GM19043 (cell line): ENCODE results near the gene PLB1.

Source experiments
- ATAC-seq: cut with Tn5 transposase; IDR thresholded peaks from one replicate; pipeline ENCODE4 v1.9.1; 2021; ENCODE audit warnings: low read depth; ENCODE audit not compliant: unreplicated experiment

PLB1 gene

DNA sequence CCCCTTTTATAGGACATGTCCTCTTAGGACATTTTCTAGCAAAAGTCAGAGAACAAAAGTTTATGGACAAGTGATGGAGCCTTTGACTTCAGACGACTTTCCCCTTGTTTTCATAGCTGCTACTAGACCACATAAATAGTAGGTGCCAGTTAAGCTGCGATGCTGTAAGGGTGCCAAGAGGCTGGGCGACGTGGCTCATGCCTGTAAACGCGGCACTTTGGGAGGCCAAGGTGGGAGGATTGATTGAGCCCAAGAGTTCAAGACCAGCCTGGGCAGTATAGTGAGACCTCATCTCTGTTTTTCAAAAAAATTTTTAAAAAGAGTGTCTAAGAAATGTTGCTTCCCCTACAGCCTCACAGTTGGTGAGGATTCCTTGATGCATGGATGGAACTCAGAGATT, 2.2 kb upstream of the PLB1 start:
- ATAC-seq, result no peak

DNA sequence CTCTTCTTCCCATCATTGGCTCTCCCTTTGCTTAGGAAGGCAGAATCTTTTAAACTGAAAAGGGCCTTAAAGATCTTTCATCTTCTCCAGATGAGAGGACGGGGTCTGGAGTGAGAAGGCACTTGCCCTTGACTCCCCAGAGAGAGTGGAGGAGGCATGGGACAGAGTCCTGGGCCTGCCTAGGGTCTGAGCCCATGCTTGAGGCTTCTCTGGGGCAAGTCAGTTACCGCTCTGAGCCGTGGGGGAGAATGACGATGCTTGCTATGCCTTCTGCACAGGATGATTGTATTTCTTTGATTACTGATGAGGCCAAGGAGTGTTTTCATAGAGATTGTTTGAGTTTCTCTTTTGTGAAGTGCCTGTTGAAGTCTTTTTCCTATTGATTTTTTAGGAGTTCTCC, 921 bp downstream of the PLB1 start:
- no peak for ATAC-seq

DNA sequence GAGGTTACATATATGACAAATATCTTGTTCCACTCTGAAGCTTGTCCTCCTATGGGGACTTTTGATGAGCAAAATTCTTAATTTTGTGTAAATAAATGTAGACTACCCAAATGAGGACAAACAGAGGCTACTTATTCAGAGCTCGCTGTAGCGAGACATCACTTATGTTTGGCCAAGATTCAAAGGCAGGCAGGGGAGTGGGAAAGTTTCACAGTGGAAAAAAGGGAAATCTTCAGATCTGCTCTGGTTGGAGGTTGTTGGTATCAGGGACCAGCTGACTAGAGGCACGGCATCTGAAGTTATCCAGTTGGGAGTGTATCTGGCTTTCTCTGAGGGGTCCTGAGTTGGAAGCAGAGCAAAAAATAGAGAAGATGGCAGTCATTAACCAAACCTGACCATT, 1.3 kb downstream of the PLB1 start:
- ATAC-seq, result no peak

DNA sequence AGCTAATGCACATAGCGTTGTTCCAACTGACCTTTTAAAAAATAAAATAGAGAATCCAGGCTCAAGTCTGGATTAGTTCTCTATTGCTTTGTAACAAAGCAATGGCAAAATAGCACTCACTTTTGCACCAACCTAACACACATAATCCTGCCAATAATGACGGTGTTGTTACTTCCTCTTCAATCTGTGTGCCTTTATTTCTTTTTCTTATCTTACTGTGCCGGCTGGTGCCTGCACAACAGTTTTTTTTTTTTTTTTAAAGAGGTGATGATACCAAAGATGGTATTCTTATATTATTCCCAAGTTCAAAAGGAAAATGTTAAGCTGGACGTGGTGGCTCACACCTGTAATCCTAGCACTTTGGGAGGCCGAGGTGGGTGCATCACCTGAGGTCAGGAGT, 3.4 kb downstream of the PLB1 start:
- no peak for ATAC-seq

- ATAC-seq, result no peak
These were observed 9.5 kb downstream of the PLB1 start for GRCh38 chr2:28505361-28505760.

GRCh38 chr2:28506112-28506910, 10.5 kb downstream of the PLB1 start:
- no peak for ATAC-seq

DNA sequence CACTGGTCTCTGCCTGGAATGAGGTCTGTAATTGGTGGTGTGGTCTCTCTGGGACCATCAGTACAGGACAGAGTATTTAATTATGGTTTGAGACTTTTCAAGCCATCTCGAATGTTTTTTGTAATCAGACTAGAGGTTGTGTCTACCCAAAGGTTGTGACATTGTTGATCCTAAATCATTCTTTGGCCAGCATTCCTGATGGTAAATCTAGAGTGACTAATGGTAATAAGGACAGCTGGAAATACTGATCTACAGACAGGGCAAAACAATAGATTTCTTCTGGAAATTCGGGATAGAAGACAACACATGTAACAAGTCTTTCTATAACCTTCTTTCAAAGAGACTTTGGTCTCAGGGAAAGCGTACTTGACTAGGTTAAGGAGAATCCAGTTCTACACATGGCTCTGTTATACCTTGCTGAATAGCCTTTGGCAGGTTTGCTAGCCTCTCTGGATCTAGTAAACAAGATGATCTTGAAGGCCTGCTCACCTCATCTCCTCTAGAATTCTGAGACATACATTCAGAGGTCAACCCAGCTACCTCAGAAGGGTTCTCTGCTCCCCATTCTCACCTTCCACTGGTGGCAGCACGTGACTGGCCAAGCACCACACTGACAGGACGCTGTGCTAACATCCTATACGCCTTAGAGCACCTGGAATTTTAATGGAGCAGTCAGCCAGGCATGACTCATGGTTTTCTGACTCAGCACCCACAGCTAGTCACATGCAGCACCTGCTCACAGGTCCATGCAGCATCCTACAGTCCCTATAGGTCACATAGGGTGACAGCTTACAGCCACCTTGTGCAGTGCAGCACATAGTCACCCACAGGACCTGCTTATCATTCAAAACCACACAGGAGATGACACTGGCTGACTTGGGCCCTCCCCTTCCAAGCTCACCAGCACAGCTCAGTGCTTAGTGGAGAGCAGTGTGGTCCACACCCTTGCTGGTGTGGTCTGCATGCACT, 12.2 kb downstream of the PLB1 start:
- ATAC-seq, result no peak

DNA sequence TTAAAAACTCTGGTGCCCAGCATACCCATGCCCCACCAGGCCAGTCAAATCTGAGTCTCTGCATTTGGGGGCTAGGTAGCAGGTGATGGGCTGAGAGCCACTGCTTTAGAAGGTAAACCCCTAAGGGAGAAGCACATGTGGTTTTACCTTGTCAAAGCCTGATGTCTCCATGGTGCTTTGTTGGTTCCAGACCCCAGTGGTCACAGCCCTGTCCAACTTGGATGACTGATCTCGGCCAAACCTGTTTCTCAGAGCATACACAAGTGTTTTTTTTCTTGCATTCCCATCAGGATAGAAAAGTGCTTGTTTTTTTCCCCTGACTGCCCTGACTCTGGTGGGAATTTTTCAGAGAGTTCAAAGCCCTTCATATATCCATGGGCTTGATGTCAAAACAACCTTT, 13.5 kb downstream of the PLB1 start:
- ATAC-seq, result no peak

DNA sequence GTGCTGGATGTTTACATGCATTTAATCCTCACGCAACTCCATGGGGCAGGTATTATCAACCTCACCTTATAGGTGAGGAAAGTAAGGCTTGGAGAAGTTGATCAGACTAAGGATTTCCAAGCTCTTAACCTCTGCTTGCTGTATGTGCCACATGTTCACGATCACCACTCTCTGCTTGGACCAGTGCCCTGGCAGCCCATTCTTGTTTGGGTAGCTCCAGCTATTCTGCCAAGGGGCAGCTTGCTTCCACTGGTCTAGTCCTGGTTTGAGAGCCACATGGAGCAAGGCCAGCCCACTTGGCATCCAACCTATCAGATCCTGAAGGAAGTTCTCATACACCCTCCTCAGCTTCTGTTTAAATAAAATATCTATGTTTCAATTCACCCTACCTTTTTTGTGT, 14.3 kb downstream of the PLB1 start:
- ATAC-seq, result no peak

GRCh38 chr2:28511871-28512606, 16.2 kb downstream of the PLB1 start:
- ATAC-seq, result no peak

DNA sequence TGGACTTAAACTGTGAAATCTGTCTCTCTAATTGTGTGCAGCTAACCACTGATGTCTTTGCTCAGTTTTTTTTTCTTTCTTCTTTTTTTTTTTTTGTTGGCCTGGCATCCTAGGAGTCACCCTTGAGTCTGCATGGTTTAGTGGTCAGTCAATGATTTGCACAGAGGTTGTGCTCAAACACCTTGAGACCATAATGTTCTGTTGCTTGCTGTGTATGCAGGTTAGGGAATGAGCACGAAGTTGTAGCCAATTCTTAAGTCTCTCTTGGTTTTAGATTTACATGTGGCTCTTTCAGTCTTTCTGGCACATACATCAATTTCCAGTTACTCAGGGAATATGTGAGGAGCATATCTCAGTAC, 16.7 kb downstream of the PLB1 start:
- ATAC-seq, result no peak

DNA sequence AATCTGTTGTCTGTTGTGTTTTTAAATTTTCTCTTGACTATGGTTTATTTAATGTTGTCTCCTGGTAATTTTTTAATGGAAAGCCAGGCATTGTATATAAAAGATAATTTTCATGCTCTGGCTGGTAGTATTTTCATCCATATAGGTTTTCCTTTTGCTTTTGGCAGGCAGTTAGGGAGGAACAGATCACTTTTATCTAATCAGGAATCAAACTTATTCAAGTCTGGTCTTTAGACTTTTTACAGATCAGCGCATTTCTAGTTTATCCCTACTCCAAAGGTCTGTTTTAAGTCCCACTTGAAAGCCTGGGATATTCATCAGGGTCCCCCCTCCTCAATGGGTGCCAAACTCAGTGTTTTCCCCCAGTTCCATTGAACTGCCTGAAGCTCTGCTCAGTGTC, 17.2 kb downstream of the PLB1 start:
- no peak for ATAC-seq

DNA sequence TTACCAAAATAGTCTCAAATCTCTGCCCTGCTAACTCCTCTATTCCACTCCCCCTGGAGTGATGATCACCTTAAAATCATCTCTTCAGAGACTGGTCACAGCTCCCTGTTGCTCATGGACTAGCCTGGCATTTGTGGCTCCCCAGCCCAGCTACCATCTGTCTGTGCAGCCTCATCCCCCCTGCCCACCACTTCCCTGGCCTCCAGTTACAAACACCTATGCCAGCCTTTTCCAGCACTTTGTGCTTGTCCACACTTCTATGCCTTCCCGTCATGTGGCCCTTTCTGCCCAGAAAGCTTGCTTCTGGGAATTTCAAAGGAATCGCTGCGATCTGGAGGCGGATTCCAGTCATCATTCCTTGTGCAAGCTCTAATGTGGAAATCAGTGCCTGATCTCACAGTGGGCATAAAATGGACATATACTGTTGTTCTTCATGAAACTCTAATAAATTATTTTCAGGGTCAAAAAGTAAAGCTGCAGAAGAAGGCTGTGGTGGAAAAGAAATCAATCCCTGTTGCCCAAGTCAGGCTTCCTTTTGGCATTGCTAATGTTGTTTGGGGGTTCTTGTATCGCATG, 19.4 kb downstream of the PLB1 start:
- no peak for ATAC-seq

DNA sequence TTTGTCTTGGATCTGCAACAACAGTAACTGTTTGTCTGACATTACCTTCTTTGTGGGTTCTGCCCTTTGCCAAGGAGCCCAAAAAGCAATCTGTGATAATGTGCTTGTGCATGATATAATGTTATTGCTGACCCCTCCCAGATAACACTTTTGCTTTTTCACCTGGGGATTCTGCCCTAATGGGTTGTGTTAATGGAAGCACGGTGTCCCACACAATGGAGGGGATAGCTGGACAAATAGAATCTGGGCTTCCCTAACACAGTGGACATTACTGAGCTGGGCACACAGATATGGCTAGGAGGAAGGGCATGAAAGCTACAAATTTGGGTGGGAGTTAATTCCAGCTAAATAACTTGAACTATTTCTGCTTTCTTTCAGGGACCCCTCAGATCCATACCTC, 20.6 kb downstream of the PLB1 start:
- ATAC-seq, result no peak

- no peak for ATAC-seq
These were observed 21.1 kb downstream of the PLB1 start for GRCh38 chr2:28516950-28517349.

- no peak for ATAC-seq
These were observed 25.8 kb downstream of the PLB1 start for GRCh38 chr2:28521663-28522062.

- ATAC-seq, result no peak
These were observed 26.6 kb downstream of the PLB1 start for GRCh38 chr2:28522481-28522880.

DNA sequence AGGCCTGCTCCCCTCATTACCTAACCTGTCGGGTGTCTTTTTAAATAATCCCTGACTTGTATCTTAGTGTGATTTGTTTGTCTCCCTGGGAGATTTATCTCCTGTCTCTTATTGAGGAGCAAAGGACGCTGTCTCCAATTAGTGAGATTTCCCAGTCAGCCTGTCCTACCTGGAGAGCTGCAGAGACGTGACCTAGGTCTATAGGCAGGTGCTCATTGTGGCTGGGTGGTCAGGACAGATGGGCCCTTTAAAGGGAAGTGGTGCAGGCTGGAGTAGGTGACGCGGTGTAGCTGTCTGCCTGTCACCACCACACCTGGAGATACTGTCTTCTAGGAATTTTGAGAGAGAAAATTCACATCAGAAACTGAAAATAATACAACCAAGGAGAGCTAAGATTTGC, 28.0 kb downstream of the PLB1 start:
- no peak for ATAC-seq

DNA sequence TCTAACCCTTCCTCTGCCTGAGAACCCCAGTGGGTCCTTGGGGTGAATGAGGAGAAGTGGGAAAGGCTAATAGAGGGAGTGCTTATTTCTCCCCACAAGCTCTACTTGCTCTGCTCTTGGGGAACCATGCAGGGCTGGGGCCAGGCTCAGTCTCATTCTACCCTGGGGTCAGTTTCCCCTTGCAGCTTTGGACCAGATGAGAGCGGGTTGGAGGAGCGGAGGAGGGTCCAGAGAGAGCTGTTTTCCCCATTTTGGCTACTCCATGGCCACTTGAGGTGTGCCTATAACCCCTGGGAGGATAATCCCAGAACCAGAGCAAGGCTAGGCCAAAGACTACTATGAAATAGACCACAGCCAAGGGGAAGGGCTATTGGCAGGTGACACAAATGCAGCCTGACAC, 29.6 kb downstream of the PLB1 start:
- no peak for ATAC-seq

GRCh38 chr2:28526527-28527132, 30.8 kb downstream of the PLB1 start:
- no peak for ATAC-seq
